Raji (cell line): ENCODE measurements around the gene ANKDD1B.

ENCODE experiments used
- POLR2A ChIP-seq: IDR thresholded peaks from 2 replicates; pipeline ENCODE4 v1.6.1; 2011; ENCODE audit warnings: low read depth, low read length, control low read depth; ENCODE audit not compliant: insufficient read depth

The ANKDD1B gene

GRCh38 chr5:75614176-75614575 is 2.9 kb downstream of the ANKDD1B start:
- no peak for TF ChIP-seq POLR2A

- TF ChIP-seq POLR2A, result no peak
Observed at GRCh38 chr5:75616371-75616881, 5.2 kb downstream of the ANKDD1B start.

- TF ChIP-seq POLR2A, result no peak
Observed at GRCh38 chr5:75616971-75617621, 5.8 kb downstream of the ANKDD1B start.

GRCh38 chr5:75617736-75618352 is 6.6 kb downstream of the ANKDD1B start:
- TF ChIP-seq POLR2A, result no peak

- TF ChIP-seq POLR2A, result no peak
Observed at GRCh38 chr5:75620184-75620959, 9.1 kb downstream of the ANKDD1B start.

- no peak for TF ChIP-seq POLR2A
Observed at GRCh38 chr5:75622564-75622963, 11.3 kb downstream of the ANKDD1B start.

GRCh38 chr5:75623846-75624245 is 12.6 kb downstream of the ANKDD1B start:
- TF ChIP-seq POLR2A, result no peak

- no peak for TF ChIP-seq POLR2A
Observed at GRCh38 chr5:75626959-75627358, 15.7 kb downstream of the ANKDD1B start.

GRCh38 chr5:75627801-75628200 is 16.5 kb downstream of the ANKDD1B start:
- TF ChIP-seq POLR2A, result no peak

GRCh38 chr5:75630875-75631274 is 19.6 kb downstream of the ANKDD1B start:
- TF ChIP-seq POLR2A, result no peak

GRCh38 chr5:75632321-75632720 is 21.1 kb downstream of the ANKDD1B start:
- TF ChIP-seq POLR2A, result no peak

- TF ChIP-seq POLR2A, result no peak
Observed at GRCh38 chr5:75637949-75638348, 26.7 kb downstream of the ANKDD1B start.

- TF ChIP-seq POLR2A, result no peak
Observed at GRCh38 chr5:75639535-75640311, 28.5 kb downstream of the ANKDD1B start.

- no peak for TF ChIP-seq POLR2A
Observed at GRCh38 chr5:75640395-75640794, 29.1 kb downstream of the ANKDD1B start.

- no peak for TF ChIP-seq POLR2A
Observed at GRCh38 chr5:75640826-75641225, 29.6 kb downstream of the ANKDD1B start.

GRCh38 chr5:75648712-75649111 is 37.5 kb downstream of the ANKDD1B start:
- TF ChIP-seq POLR2A, result no peak
